HG02938 (cell line): ENCODE data around the gene PRSS8.

Source experiments
- ATAC-seq: cut with Tn5 transposase; IDR thresholded peaks from one replicate; pipeline ENCODE4 v1.9.1; 2021; ENCODE audit warnings: mild to moderate bottlenecking, moderate library complexity; ENCODE audit not compliant: unreplicated experiment

Gene PRSS8

GRCh38 chr16:31083981-31084380 is 51.5 kb downstream of the PRSS8 start:
- ATAC-seq = no peak

DNA sequence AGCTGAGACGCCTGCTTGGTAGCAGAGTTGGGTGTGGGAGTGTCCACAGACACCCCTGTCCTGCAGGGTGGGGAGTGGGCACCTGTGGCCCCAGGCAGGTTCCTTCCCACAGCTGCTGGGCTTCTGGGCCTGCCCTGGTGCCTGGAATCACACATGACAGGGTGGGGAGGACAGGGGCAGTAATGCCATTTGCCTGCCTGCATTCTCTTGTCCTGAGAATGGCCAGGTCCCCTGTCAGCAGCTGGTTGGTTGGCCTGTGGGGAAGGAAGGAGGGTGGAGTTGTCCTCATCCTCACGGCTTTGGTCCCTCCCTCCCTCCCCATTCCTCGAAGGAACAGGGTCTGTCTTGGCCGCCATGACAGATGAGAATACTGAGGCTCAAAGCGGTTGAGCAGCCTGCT is 52.0 kb downstream of the PRSS8 start:
- ATAC-seq = no peak

GRCh38 chr16:31083081-31083480 is 52.4 kb downstream of the PRSS8 start:
- ATAC-seq = no peak

DNA sequence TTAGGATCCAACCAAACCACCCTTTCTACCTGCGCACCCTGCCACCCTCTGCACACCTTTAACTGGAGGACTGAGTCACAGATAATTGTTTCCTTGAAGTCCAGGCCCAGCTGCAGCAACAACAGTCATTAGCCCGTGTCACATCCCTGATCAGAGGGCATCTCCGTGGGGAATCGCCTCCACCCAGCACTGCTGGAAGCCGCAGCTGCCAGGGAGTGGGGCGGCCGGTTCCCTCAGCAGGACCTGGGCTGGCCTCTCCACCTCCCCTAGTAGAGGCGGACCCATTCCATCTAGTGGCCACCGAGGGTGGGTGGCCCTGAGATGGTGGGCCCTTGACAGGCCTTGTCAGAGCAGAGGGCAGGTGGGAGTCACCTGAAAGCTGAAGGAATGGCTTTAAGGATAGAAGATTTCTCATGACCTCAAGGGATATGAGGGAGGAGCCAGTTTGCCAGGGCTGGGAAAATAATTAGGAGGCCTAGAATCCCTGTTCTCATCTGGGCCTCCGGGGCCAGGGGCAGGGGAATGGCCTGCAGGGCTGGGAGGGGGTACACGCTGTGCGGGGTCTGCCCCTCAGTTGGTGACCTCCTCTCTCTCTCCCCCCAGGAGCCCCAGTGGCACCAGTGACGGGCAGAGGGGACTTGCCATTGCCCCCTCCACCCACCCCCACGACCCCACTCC is 53.0 kb downstream of the PRSS8 start:
- ATAC-seq = no peak
